HEK293 (cell line): Measurements from ENCODE around the gene MTCP1.
A peak's percentile ranks its signal among the peaks of the same experiment; 100 is the strongest.

Experiments
- CTCF ChIA-PET: fragments of 350-600 bp; formaldehyde crosslinking; extraction: SDS; loops from one replicate; lab custom pipeline; 2021; ENCODE audit warnings: antibody characterized with exemption; lab: Yijun Ruan, JAX
- POLR2A ChIA-PET: fragments of 300-600 bp; formaldehyde crosslinking; extraction: SDS; loops from one replicate; lab custom pipeline; 2020; ENCODE audit warnings: antibody characterized with exemption, inconsistent platforms; lab: Yijun Ruan, JAX
- H3K27ac ChIP-seq: fragments of 200-500 bp; sonication (Bioruptor generic); 2 replicates; pipeline ENCODE4 v1.5.1; 2014; ENCODE audit warnings: low read depth, low read length, control low read depth, inconsistent platforms; ENCODE audit errors: extremely low read depth
- H3K36me3 ChIP-seq, 2 experiments: fragments of 200-500 bp in 1 of 2; sonication (Bioruptor generic) in 1 of 2; 1 replicate in 1 of 2; 2 replicates in 1 of 2; pipeline ENCODE4 v1.5.1; 2014 to 2017; ENCODE audit warnings: inconsistent platforms in 2 of 2, low read length in 2 of 2; ENCODE audit not compliant: control insufficient read depth in 2 of 2, insufficient read depth in 1 of 2
- H3K4me1 ChIP-seq: fragments of 200-500 bp; sonication (Bioruptor generic); 2 replicates; pipeline ENCODE4 v1.5.1; 2014; ENCODE audit warnings: mild to moderate bottlenecking, low read length, inconsistent platforms; ENCODE audit not compliant: control insufficient read depth, insufficient read depth
- H3K4me3 ChIP-seq: 2 replicates; pipeline ENCODE4 v1.5.1; 2011; ENCODE audit warnings: low read depth, mild to moderate bottlenecking, control low read depth, low read length, moderate library complexity
- H3K9me3 ChIP-seq: fragments of 200-500 bp; sonication (Bioruptor generic); 2 replicates; pipeline ENCODE4 v1.5.1; 2014; ENCODE audit warnings: low read depth, low read length, inconsistent platforms; ENCODE audit not compliant: control insufficient read depth, insufficient read depth
- ATF2 ChIP-seq: fragments of 450-650 bp; formaldehyde crosslinking; IDR thresholded peaks from 2 replicates; pipeline ENCODE4 v1.5.1; 2016; ENCODE audit warnings: missing biosample characterization, missing genetic modification characterization, low read depth
- CTCF ChIP-seq: fragments of 450-650 bp; formaldehyde crosslinking; IDR thresholded peaks from 2 replicates; pipeline ENCODE4 v1.5.1; 2016; ENCODE audit warnings: missing biosample characterization, missing genetic modification characterization
- PBX3 ChIP-seq: sonication (generic); formaldehyde crosslinking; IDR thresholded peaks from 2 replicates; pipeline ENCODE4 v1.8.1; 2022; ENCODE audit warnings: mild to moderate bottlenecking, moderate library complexity, missing genetic modification reagents
- SCRT1 ChIP-seq: fragments of 450-650 bp; formaldehyde crosslinking; IDR thresholded peaks from 2 replicates; pipeline ENCODE4 v1.5.1; 2016; ENCODE audit warnings: missing biosample characterization, missing genetic modification characterization, borderline replicate concordance
- SCRT2 ChIP-seq: fragments of 450-650 bp; formaldehyde crosslinking; IDR thresholded peaks from 2 replicates; pipeline ENCODE4 v1.5.1; 2016; ENCODE audit warnings: missing biosample characterization, missing genetic modification characterization
- SETDB1 ChIP-seq: IDR thresholded peaks from one replicate; pipeline ENCODE4 v1.6.1; 2017; ENCODE audit warnings: mild to moderate bottlenecking, low read length, moderate library complexity, mixed read lengths; ENCODE audit not compliant: insufficient read length
- TRIM28 ChIP-seq: IDR thresholded peaks from 2 replicates; pipeline ENCODE4 v1.6.1; 2011; ENCODE audit warnings: low read length, control low read depth, borderline replicate concordance
- ZBTB10 ChIP-seq: fragments of 450-650 bp; formaldehyde crosslinking; IDR thresholded peaks from 2 replicates; pipeline ENCODE4 v1.5.1; 2016; ENCODE audit warnings: missing biosample characterization, missing genetic modification characterization
- ZBTB26 ChIP-seq: fragments of 450-650 bp; formaldehyde crosslinking; optimal IDR thresholded peaks from 2 replicates; pipeline ENCODE3; 2016; ENCODE audit warnings: missing biosample characterization, mild to moderate bottlenecking, missing genetic modification characterization
- ZNF112 ChIP-seq: fragments of 450-650 bp; formaldehyde crosslinking; IDR thresholded peaks from 2 replicates; pipeline ENCODE4 v1.5.0; 2017; ENCODE audit warnings: missing biosample characterization, missing genetic modification characterization
- ZNF248 ChIP-seq: fragments of 450-650 bp; formaldehyde crosslinking; IDR thresholded peaks from 2 replicates; pipeline ENCODE4 v1.5.1; 2017; ENCODE audit warnings: missing biosample characterization, missing genetic modification characterization
- ZNF26 ChIP-seq: fragments of 450-650 bp; formaldehyde crosslinking; IDR thresholded peaks from 2 replicates; pipeline ENCODE4 v1.5.1; 2016; ENCODE audit warnings: missing biosample characterization, missing genetic modification characterization
- ZNF274 ChIP-seq, 2 experiments: fragments of 200-500 bp in 1 of 2; fragments of 450-650 bp in 1 of 2; sonication (Bioruptor generic) in 1 of 2; formaldehyde crosslinking in 1 of 2; IDR thresholded peaks; 2 replicates each; pipeline versions ENCODE4 v1.5.1 to v1.6.1; 2014 to 2016; ENCODE audit warnings: borderline replicate concordance in 1 of 2, inconsistent platforms in 1 of 2, low read length in 1 of 2, missing biosample characterization in 1 of 2, missing genetic modification characterization in 1 of 2
- ZNF280D ChIP-seq: fragments of 450-650 bp; formaldehyde crosslinking; IDR thresholded peaks from 2 replicates; pipeline ENCODE4 v1.5.1; 2016; ENCODE audit warnings: missing biosample characterization, missing genetic modification characterization
- ZNF302 ChIP-seq: fragments of 450-650 bp; formaldehyde crosslinking; IDR thresholded peaks from 2 replicates; pipeline ENCODE4 v1.5.1; 2016; ENCODE audit warnings: missing biosample characterization, missing genetic modification characterization, low read depth
- ZNF529 ChIP-seq: fragments of 450-650 bp; formaldehyde crosslinking; IDR thresholded peaks from 2 replicates; pipeline ENCODE4 v1.5.1; 2017; ENCODE audit warnings: missing genetic modification characterization, missing biosample characterization; ENCODE audit not compliant: insufficient replicate concordance
- ZSCAN30 ChIP-seq: fragments of 450-650 bp; IDR thresholded peaks from 2 replicates; pipeline ENCODE4 v1.5.1; 2018; ENCODE audit warnings: missing biosample characterization, mild to moderate bottlenecking, missing genetic modification characterization, moderate library complexity
- ZXDB ChIP-seq: fragments of 450-650 bp; formaldehyde crosslinking; IDR thresholded peaks from 2 replicates; pipeline ENCODE4 v1.5.1; 2016; ENCODE audit warnings: missing biosample characterization, missing genetic modification characterization

MTCP1 gene

GRCh38 chrX:155052738-155053498 lies 18.0 kb downstream of the MTCP1 start (continued):
- no peak for TF ChIP-seq ZBTB10
- no peak for TF ChIP-seq SCRT1 (tag by site-specific recombination)
- no peak for TF ChIP-seq ZNF302
- TF ChIP-seq ZNF529 (tag by site-specific recombination): no peak
- no peak for TF ChIP-seq SETDB1
- no peak for TF ChIP-seq ZXDB
- TF ChIP-seq, all 188 proteins: peak for 0

- Histone ChIP-seq H3K4me3 (no peak overlapping the region), H3K4me1 (no peaks in the 10 kb centered on the region), H3K9me3 (no peaks in the 10 kb centered on the region), H3K36me3 (peaks cover 0 to 12% of the 10 kb centered on the region in 2 experiments; a peak in 2 of 3 replicates), H3K27ac (no peak overlapping the region)
- CTCF ChIA-PET: interaction anchor here (0.6 to 1.6 kb wide), 19 partner anchors 8 to 1525 kb away, joined by 3 to 13 read pairs (median 5); no protein-coding TSS in a partner anchor
- POLR2A ChIA-PET: no interaction called here
- TF ChIP-seq ZSCAN30 (tag by site-specific recombination) (0 out of 2 replicates have a peak, but pooled peaks have one; percentile 14), ZNF112 (no peak), ZNF248 (no peak), CTCF (tag by site-specific recombination) (peak; percentile 54), TRIM28 (no peak), ZNF26 (tag by site-specific recombination) (no peak), ZBTB26 (tag by site-specific recombination) (no peak), ZNF280D (tag by site-specific recombination) (no peak), ATF2 (tag by site-specific recombination) (no peak), SCRT2 (tag by site-specific recombination) (peak; percentile 85), ZNF274 (IDR thresholded peaks at IDR 0.05; ENCODE audit: low read length) (no peak), ZNF274 (tag by site-specific recombination; IDR thresholded peaks at IDR 0.05; ENCODE audit: borderline replicate concordance) (no peak), PBX3 (CRISPR knock-in tag) (no peak)
These were observed 21.8 kb downstream of the MTCP1 start for GRCh38 chrX:155048977-155049619.
